ENCODE measurements around the gene OS9. TPM values are rescaled to one million over a fixed set of nuclear protein-coding genes. Genes with fewer than 3 reads are reported as not detected.

OS9 gene
- total and polyA plus RNA-seq, 4 donors = 139 to 253 (median 230) TPM

GRCh38 chr12:57756406-57757341, 62.7 kb downstream of the OS9 start:
- ATAC-seq (ENCODE audit: low FRiP score) (no peak), DNase-seq (peak; percentile 64 to 81)
- no peaks in the 10 kb centered on the region for H3K27me3 ChIP-seq (ENCODE audit: control insufficient read depth in 1 of 2, insufficient read depth in 2 of 2, low read length in 1 of 2)
- WGBS, 2 donors = 77 to 78% methylated on average over 22 of the region's 22 CpGs
- intact Hi-C loops (cut with DNase I) = no loop called here
- no peaks in the 10 kb centered on the region for H3K9me3 ChIP-seq (ENCODE audit: control insufficient read depth, low read length)
- H3K4me3 ChIP-seq (ENCODE audit: low read length in 2 of 2) = no peak overlapping the region
- H3K36me3 ChIP-seq (ENCODE audit: control insufficient read depth in 1 of 2, insufficient read depth in 2 of 2, low read length in 1 of 2) = peaks cover 0 to 2% of the 10 kb centered on the region in 2 donors
- no peaks in the 10 kb centered on the region for H3K4me1 ChIP-seq (ENCODE audit: control insufficient read depth in 1 of 2, insufficient read depth in 2 of 2, low read length in 2 of 2)
- H3K27ac ChIP-seq (ENCODE audit: low read depth in 1 of 2, low read length in 2 of 2) = no peak overlapping the region

GRCh38 chr12:57757771-57758170, 63.8 kb downstream of the OS9 start:
- 85 to 91% methylated on average over 4 of the region's 4 CpGs for WGBS, 2 donors
- DNase-seq (no peak), ATAC-seq (ENCODE audit: low FRiP score) (no peak)
- no peaks in the 10 kb centered on the region for H3K27me3 ChIP-seq (ENCODE audit: control insufficient read depth in 1 of 2, insufficient read depth in 2 of 2, low read length in 1 of 2)
- H3K36me3 ChIP-seq (ENCODE audit: control insufficient read depth in 1 of 2, insufficient read depth in 2 of 2, low read length in 1 of 2) = peaks cover 0 to 2% of the 10 kb centered on the region in 2 donors
- H3K4me1 ChIP-seq (ENCODE audit: control insufficient read depth in 1 of 2, insufficient read depth in 2 of 2, low read length in 2 of 2) = no peaks in the 10 kb centered on the region
- H3K4me3 ChIP-seq (ENCODE audit: low read length in 2 of 2) = no peak overlapping the region
- no peak overlapping the region for H3K27ac ChIP-seq (ENCODE audit: low read depth in 1 of 2, low read length in 2 of 2)
- no peaks in the 10 kb centered on the region for H3K9me3 ChIP-seq (ENCODE audit: control insufficient read depth, low read length)
- intact Hi-C loops (cut with DNase I) = no loop called here

- DNase-seq = no peak
- Histone ChIP-seq H3K4me3 (ENCODE audit: low read length in 2 of 2) (no peak overlapping the region), H3K27me3 (ENCODE audit: control insufficient read depth in 1 of 2, insufficient read depth in 2 of 2, low read length in 1 of 2) (no peaks in the 10 kb centered on the region), H3K4me1 (ENCODE audit: control insufficient read depth in 1 of 2, insufficient read depth in 2 of 2, low read length in 2 of 2) (no peaks in the 10 kb centered on the region), H3K36me3 (ENCODE audit: control insufficient read depth in 1 of 2, insufficient read depth in 2 of 2, low read length in 1 of 2) (peaks cover 0 to 2% of the 10 kb centered on the region in 2 donors), H3K27ac (ENCODE audit: low read depth in 1 of 2, low read length in 2 of 2) (no peak overlapping the region), H3K9me3 (ENCODE audit: control insufficient read depth, low read length) (no peaks in the 10 kb centered on the region)
- no peak for ATAC-seq (ENCODE audit: low FRiP score)
- intact Hi-C loops (cut with DNase I) = no loop called here
- WGBS, 2 donors = 91 to 93% methylated on average over 25 of the region's 25 CpGs
These were observed 64.8 kb downstream of the OS9 start for GRCh38 chr12:57758552-57759359.

- no peak for ATAC-seq (ENCODE audit: low FRiP score)
- no peaks in the 10 kb centered on the region for H3K9me3 ChIP-seq (ENCODE audit: control insufficient read depth, low read length)
- no peaks in the 10 kb centered on the region for H3K4me1 ChIP-seq (ENCODE audit: control insufficient read depth in 1 of 2, insufficient read depth in 2 of 2, low read length in 2 of 2)
- no peak for DNase-seq
- peaks cover 0 to 2% of the 10 kb centered on the region in 2 donors for H3K36me3 ChIP-seq (ENCODE audit: control insufficient read depth in 1 of 2, insufficient read depth in 2 of 2, low read length in 1 of 2)
- H3K27ac ChIP-seq (ENCODE audit: low read depth in 1 of 2, low read length in 2 of 2) = no peak overlapping the region
- 44% methylated on average over 3 of the region's 3 CpGs for WGBS, 2 donors
- H3K4me3 ChIP-seq (ENCODE audit: low read length in 2 of 2) = no peak overlapping the region
- intact Hi-C loops (cut with DNase I) = no loop called here
- no peaks in the 10 kb centered on the region for H3K27me3 ChIP-seq (ENCODE audit: control insufficient read depth in 1 of 2, insufficient read depth in 2 of 2, low read length in 1 of 2)
These were observed 65.5 kb downstream of the OS9 start for GRCh38 chr12:57759360-57759980.

GRCh38 chr12:57760347-57760982, 66.5 kb downstream of the OS9 start:
- Histone ChIP-seq H3K9me3 (ENCODE audit: control insufficient read depth, low read length) (no peaks in the 10 kb centered on the region), H3K4me3 (ENCODE audit: low read length in 2 of 2) (no peak overlapping the region), H3K27ac (ENCODE audit: low read depth in 1 of 2, low read length in 2 of 2) (no peak overlapping the region), H3K36me3 (ENCODE audit: control insufficient read depth in 1 of 2, insufficient read depth in 2 of 2, low read length in 1 of 2) (peaks cover 0 to 2% of the 10 kb centered on the region in 2 donors), H3K4me1 (ENCODE audit: control insufficient read depth in 1 of 2, insufficient read depth in 2 of 2, low read length in 2 of 2) (no peaks in the 10 kb centered on the region), H3K27me3 (ENCODE audit: control insufficient read depth in 1 of 2, insufficient read depth in 2 of 2, low read length in 1 of 2) (no peaks in the 10 kb centered on the region)
- DNase-seq = no peak
- intact Hi-C loops (cut with DNase I) = no loop called here
- ATAC-seq (ENCODE audit: low FRiP score) = no peak
- WGBS, 2 donors = 95 to 96% methylated on average over 3 of the region's 3 CpGs

- H3K4me3 ChIP-seq (ENCODE audit: low read length in 2 of 2) = no peak overlapping the region
- 94 to 95% methylated on average over 4 of the region's 4 CpGs for WGBS, 2 donors
- H3K27me3 ChIP-seq (ENCODE audit: control insufficient read depth in 1 of 2, insufficient read depth in 2 of 2, low read length in 1 of 2) = no peaks in the 10 kb centered on the region
- ATAC-seq (ENCODE audit: low FRiP score) = no peak
- peaks cover 0 to 2% of the 10 kb centered on the region in 2 donors for H3K36me3 ChIP-seq (ENCODE audit: control insufficient read depth in 1 of 2, insufficient read depth in 2 of 2, low read length in 1 of 2)
- H3K27ac ChIP-seq (ENCODE audit: low read depth in 1 of 2, low read length in 2 of 2) = no peak overlapping the region
- no peak for DNase-seq
- H3K4me1 ChIP-seq (ENCODE audit: control insufficient read depth in 1 of 2, insufficient read depth in 2 of 2, low read length in 2 of 2) = no peaks in the 10 kb centered on the region
- H3K9me3 ChIP-seq (ENCODE audit: control insufficient read depth, low read length) = no peaks in the 10 kb centered on the region
- intact Hi-C loops (cut with DNase I) = no loop called here
These were observed 67.6 kb downstream of the OS9 start for GRCh38 chr12:57761391-57761998.

- H3K9me3 ChIP-seq (ENCODE audit: control insufficient read depth, low read length) = no peaks in the 10 kb centered on the region
- WGBS, 2 donors = 95 to 97% methylated on average over 2 of the region's 2 CpGs
- no peaks in the 10 kb centered on the region for H3K27me3 ChIP-seq (ENCODE audit: control insufficient read depth in 1 of 2, insufficient read depth in 2 of 2, low read length in 1 of 2)
These were observed 68.5 kb downstream of the OS9 start for GRCh38 chr12:57762463-57762862.

More at GRCh38 chr12:57762463-57762862, 68.5 kb downstream of the OS9 start:
- Histone ChIP-seq H3K36me3 (ENCODE audit: control insufficient read depth in 1 of 2, insufficient read depth in 2 of 2, low read length in 1 of 2) (peaks cover 0 to 2% of the 10 kb centered on the region in 2 donors), H3K4me1 (ENCODE audit: control insufficient read depth in 1 of 2, insufficient read depth in 2 of 2, low read length in 2 of 2) (no peaks in the 10 kb centered on the region), H3K4me3 (ENCODE audit: low read length in 2 of 2) (no peak overlapping the region), H3K27ac (ENCODE audit: low read depth in 1 of 2, low read length in 2 of 2) (no peak overlapping the region)
- intact Hi-C loops (cut with DNase I) = no loop called here
- ATAC-seq (ENCODE audit: low FRiP score) (no peak), DNase-seq (no peak)

Measured in aorta (tissue), 5 donors.